Gastrocnemius medialis (tissue), 4 donors: ENCODE results near the gene EXOG. TPM values are rescaled to one million over a fixed set of nuclear protein-coding genes. Genes with fewer than 3 reads are reported as not detected.

Experiments used
- ATAC-seq, 2 donors: fragments of 150-250 bp; one replicate each; pipeline ENCODE4 v1.9.1; 2016
- DNase-seq, 2 donors: peaks; one replicate each; pipeline ENCODE4 v3.0.0-alpha.2; 2019
- H3K27ac ChIP-seq, 4 donors: fragments of 200-600 bp; sonication (generic); 1 replicate in 1 of 4; 2 replicates in 3 of 4; pipeline ENCODE4 v1.5.1; 2016 to 2018; ENCODE audit warnings: mild to moderate bottlenecking in 2 of 4, moderate library complexity in 1 of 4
- H3K27me3 ChIP-seq, 3 donors: fragments of 200-600 bp; sonication (generic) in 2 of 3; 1 replicate in 1 of 3; 2 replicates in 2 of 3; pipeline versions ENCODE4 v1.5.1 to v1.6.0; 2016 to 2019; ENCODE audit warnings: mild to moderate bottlenecking in 1 of 3, moderate library complexity in 1 of 3
- H3K36me3 ChIP-seq, 2 donors: fragments of 200-600 bp; sonication (generic) in 1 of 2; one replicate each; pipeline ENCODE4 v1.5.1; 2017 to 2018
- H3K4me1 ChIP-seq, 2 donors: fragments of 200-600 bp; sonication (generic) in 1 of 2; one replicate each; pipeline ENCODE4 v1.5.1; 2016 to 2017; ENCODE audit warnings: mild to moderate bottlenecking in 2 of 2
- H3K4me3 ChIP-seq, 4 donors: fragments of 200-600 bp; sonication (generic) in 3 of 4; 1 replicate in 1 of 4; 2 replicates in 3 of 4; pipeline ENCODE4 v1.5.1; 2016 to 2019; ENCODE audit warnings: mild to moderate bottlenecking in 2 of 4
- H3K9me3 ChIP-seq, 3 donors: fragments of 200-600 bp; sonication (generic) in 2 of 3; 1 replicate in 1 of 3; 2 replicates in 2 of 3; pipeline ENCODE4 v1.5.1; 2016 to 2019
- POLR2A ChIP-seq, 2 donors: fragments of 450-650 bp; IDR thresholded peaks; one replicate each; pipeline ENCODE4 v1.6.1; 2017; ENCODE audit warnings: antibody characterized with exemption in 2 of 2, mild to moderate bottlenecking in 2 of 2, moderate library complexity in 2 of 2
- in situ Hi-C, 4 donors: fragments of 200-750 bp; cut with MboI; loops; one replicate each; pipeline versions ENCODE4 v1.15.0 to v1.8.0; 2017; ENCODE audit warnings: low sequenced_read_pairs in 4 of 4
- intact Hi-C: fragments of 100-400 bp; cut with DNase I; formaldehyde crosslinking; loops from one replicate; pipeline ENCODE4 v1.15.1; 2023; ENCODE audit warnings: low total_unique reads
- total RNA-seq, 4 donors: library from RNA; depleted of rRNA; stranded (reverse); fragments of >200 nt; gene quantifications; one replicate each; pipeline versions ENCODE4 v1.1.0 to v1.2.3, GENCODE V29; 2016
- TF ChIP-seq, protein P1 (sequence below), 5 experiments: fragments of 450-650 bp in 3 of 5; fragments of 200-600 bp in 2 of 5; sonication (generic) in 2 of 5; IDR thresholded peaks in 4 of 5; conservative IDR thresholded peaks in 1 of 5; 1 replicate in 4 of 5; 2 replicates in 1 of 5; pipeline ENCODE4 v1.5.1; 2016 to 2019; ENCODE audit warnings: antibody characterized with exemption in 5 of 5, mild to moderate bottlenecking in 3 of 5, moderate library complexity in 3 of 5

Gene EXOG
- total RNA-seq, 4 donors from 2014 or later = 1.6 to 6.5 (median 2.2) TPM

- TF ChIP-seq, protein P1, sequence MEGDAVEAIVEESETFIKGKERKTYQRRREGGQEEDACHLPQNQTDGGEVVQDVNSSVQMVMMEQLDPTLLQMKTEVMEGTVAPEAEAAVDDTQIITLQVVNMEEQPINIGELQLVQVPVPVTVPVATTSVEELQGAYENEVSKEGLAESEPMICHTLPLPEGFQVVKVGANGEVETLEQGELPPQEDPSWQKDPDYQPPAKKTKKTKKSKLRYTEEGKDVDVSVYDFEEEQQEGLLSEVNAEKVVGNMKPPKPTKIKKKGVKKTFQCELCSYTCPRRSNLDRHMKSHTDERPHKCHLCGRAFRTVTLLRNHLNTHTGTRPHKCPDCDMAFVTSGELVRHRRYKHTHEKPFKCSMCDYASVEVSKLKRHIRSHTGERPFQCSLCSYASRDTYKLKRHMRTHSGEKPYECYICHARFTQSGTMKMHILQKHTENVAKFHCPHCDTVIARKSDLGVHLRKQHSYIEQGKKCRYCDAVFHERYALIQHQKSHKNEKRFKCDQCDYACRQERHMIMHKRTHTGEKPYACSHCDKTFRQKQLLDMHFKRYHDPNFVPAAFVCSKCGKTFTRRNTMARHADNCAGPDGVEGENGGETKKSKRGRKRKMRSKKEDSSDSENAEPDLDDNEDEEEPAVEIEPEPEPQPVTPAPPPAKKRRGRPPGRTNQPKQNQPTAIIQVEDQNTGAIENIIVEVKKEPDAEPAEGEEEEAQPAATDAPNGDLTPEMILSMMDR (IDR thresholded peaks at IDR 0.05 in 4 of 5, conservative IDR thresholded peaks at IDR 0.05 in 1 of 5) = no peak
- no peak for TF ChIP-seq POLR2A (IDR thresholded peaks at IDR 0.05)
- no peak overlapping the region for H3K4me3 ChIP-seq
- no peaks in the 10 kb centered on the region for H3K36me3 ChIP-seq
- intact Hi-C loops = loop anchor here (10.0 kb wide), 1 partner anchor 908 kb away; no protein-coding TSS in a partner anchor
- no peak overlapping the region for H3K27ac ChIP-seq
- H3K9me3 ChIP-seq = no peaks in the 10 kb centered on the region
- no peak for DNase-seq
- no peaks in the 10 kb centered on the region for H3K27me3 ChIP-seq
- no peaks in the 10 kb centered on the region for H3K4me1 ChIP-seq
- ATAC-seq = no peak
- in situ Hi-C loops = loop anchor here in 1 of 4 donors (25.0 kb wide), 1 partner anchor 476 kb away; no protein-coding TSS in a partner anchor
Observed at GRCh38 chr3:38536671-38537070, 40.5 kb downstream of the EXOG start.

DNA sequence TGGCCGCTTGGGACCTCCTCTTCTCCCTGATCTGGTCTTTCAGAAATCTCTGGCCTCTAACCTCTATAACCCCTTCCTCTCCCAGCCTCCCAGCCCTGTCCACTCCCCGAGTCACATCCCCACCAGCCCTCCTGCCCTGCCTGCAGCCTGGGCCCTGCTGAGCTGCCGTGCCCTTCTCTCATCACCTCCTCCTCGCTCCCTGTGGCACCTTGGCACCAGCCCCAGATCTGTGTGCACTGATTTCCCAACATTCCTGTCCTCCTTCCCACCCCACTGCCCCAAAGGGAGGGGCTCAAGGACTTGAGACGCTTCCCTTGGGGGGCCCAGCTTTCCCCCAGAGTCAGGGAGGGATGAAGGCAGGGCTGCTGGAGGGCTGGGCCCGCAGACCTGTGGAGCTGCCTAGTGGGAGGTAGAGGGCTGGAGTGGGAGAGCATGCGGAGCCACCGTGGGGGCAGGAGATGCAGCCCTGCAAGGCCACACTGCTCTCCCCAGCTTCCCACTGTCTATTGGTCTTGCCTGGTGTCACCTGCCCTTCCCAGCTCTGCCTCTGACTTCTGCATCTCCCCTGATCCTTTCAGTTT, 42.7 kb downstream of the EXOG start:
- Histone ChIP-seq H3K27me3 (no peaks in the 10 kb centered on the region), H3K4me1 (peaks cover 0 to 22% of the 10 kb centered on the region in 2 donors), H3K9me3 (no peaks in the 10 kb centered on the region), H3K27ac (no peak overlapping the region), H3K4me3 (no peak overlapping the region), H3K36me3 (no peaks in the 10 kb centered on the region)
- in situ Hi-C loops (loop anchor here in 1 of 4 donors (25.0 kb wide), 1 partner anchor 473 kb away; no protein-coding TSS in a partner anchor), intact Hi-C loops (loop anchor here (10.0 kb wide), 1 partner anchor 906 kb away; no protein-coding TSS in a partner anchor)
- DNase-seq (no peak), ATAC-seq (no peak)
- TF ChIP-seq, protein P1 (IDR thresholded peaks at IDR 0.05 in 4 of 5, conservative IDR thresholded peaks at IDR 0.05 in 1 of 5) = no peak
- TF ChIP-seq POLR2A (IDR thresholded peaks at IDR 0.05) = no peak

DNA sequence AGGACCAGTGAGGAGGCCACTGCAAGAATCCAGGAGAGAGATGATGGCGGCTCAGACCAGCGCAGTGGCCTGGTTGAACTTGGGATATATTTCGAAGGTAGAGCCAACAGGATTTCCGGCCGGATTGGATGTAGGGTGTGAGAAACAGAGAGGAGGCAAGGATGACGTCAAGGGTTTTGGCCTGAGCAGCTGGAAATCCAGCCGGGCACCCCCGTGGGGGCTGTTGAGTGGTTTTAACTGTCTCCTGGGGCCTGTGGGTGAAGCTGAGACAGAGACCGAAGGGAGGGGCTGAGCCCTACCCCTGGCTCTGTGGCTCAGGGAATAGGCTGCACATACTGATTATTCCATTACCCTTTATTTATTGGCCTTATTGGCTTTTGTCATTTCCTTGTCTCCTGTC, 45.7 kb downstream of the EXOG start:
- ATAC-seq (no peak), DNase-seq (no peak)
- Histone ChIP-seq H3K4me1 (peaks cover 0 to 24% of the 10 kb centered on the region in 2 donors), H3K27me3 (no peaks in the 10 kb centered on the region), H3K4me3 (no peak overlapping the region), H3K27ac (peak overlapping the region in 1 of 4 donors; percentile 41), H3K9me3 (no peaks in the 10 kb centered on the region), H3K36me3 (no peaks in the 10 kb centered on the region)
- in situ Hi-C loops (loop anchor here in 1 of 4 donors (25.0 kb wide), 1 partner anchor 470 kb away; no protein-coding TSS in a partner anchor), intact Hi-C loops (no loop called here)
- no peak for TF ChIP-seq POLR2A (IDR thresholded peaks at IDR 0.05)
- TF ChIP-seq, protein P1 (IDR thresholded peaks at IDR 0.05 in 4 of 5, conservative IDR thresholded peaks at IDR 0.05 in 1 of 5) = no peak

GRCh38 chr3:38542401-38543298, 46.5 kb downstream of the EXOG start:
- Histone ChIP-seq H3K27me3 (no peaks in the 10 kb centered on the region), H3K27ac (peak overlapping the region in 2 of 4 donors; percentile 11 to 51), H3K4me1 (peaks cover 0 to 24% of the 10 kb centered on the region in 2 donors), H3K9me3 (no peaks in the 10 kb centered on the region), H3K4me3 (no peak overlapping the region), H3K36me3 (no peaks in the 10 kb centered on the region)
- intact Hi-C loops = no loop called here
- in situ Hi-C loops = loop anchor here in 1 of 4 donors (25.0 kb wide), 1 partner anchor 470 kb away; no protein-coding TSS in a partner anchor
- TF ChIP-seq, protein P1 (IDR thresholded peaks at IDR 0.05 in 4 of 5, conservative IDR thresholded peaks at IDR 0.05 in 1 of 5) = no peak
- TF ChIP-seq POLR2A (IDR thresholded peaks at IDR 0.05) = no peak
- ATAC-seq (peak in 1 of 2 donors; percentile 66), DNase-seq (peak in 1 of 2 donors; percentile 41)
